ENCODE data around the gene ARMC6. TPM values are rescaled to one million over a fixed set of nuclear protein-coding genes. Genes with fewer than 3 reads are reported as not detected.

The ARMC6 gene
- total RNA-seq, 1 experiment from 2014 or later, result 51.4 TPM

DNA sequence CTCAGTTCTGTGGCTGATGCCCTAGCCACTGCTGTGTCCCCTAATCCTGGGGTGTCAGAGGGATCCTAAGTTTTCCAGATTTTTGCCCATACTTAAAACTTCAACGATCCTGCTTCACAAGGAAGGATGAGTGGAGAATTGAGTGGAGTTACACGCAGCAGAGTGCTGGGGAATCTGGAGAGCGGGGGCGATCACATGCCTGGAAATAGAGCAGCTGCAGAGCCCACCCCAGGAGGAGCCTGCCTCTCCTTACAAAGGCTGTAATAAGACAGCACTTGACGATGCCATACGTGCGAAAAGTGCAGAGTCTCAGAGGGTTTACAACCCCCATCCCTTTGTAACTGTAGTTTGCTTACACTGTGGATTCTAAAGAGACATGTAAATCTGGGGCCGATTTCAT, 40.7 kb upstream of the ARMC6 start:
- Histone ChIP-seq H3K27ac (ENCODE audit: low read length) (no peak overlapping the region), H3K4me1 (ENCODE audit: control insufficient read depth, insufficient read depth, low read length) (no peaks in the 10 kb centered on the region), H3K4me3 (ENCODE audit: low read depth in 2 of 2, low read length in 2 of 2) (no peak overlapping the region), H3K27me3 (ENCODE audit: control insufficient read depth, insufficient read depth, low read length) (no peaks in the 10 kb centered on the region), H3K9me3 (ENCODE audit: control insufficient read depth, insufficient read depth, low read depth, low read length) (no peaks in the 10 kb centered on the region), H3K36me3 (ENCODE audit: control insufficient read depth, insufficient read depth, low read length) (no peaks in the 10 kb centered on the region; the same call in none of the 2 replicates)
- ChIA-PET POLR2A (interaction anchor here (0.6 kb wide), 1 partner anchor 42 kb away, joined by 6 read pairs; no protein-coding TSS in a partner anchor), CTCF (no interaction called here)
- intact Hi-C loops (cut with micrococcal nuclease; ENCODE audit: unreplicated experiment), result no loop called here
- in situ Hi-C loops (cut with HindIII; ENCODE audit: low pct_unique_long_range_greater_than_20kb, low sequenced_read_pairs), result no loop called here
- no peak for ATAC-seq
- TSS peak; percentile 77 for BruUV-seq (replicated peaks)
- DNase-seq (ENCODE audit: low read depth, low spot score), result no peak
- TF ChIP-seq TCF7L2 (IDR thresholded peaks at IDR 0.05; ENCODE audit: low read depth, low read length) (no peak), REST (IDR thresholded peaks at IDR 0.05; ENCODE audit: insufficient read depth in 1 of 2, low read depth in 2 of 2, low read length in 1 of 2) (no peak), SIN3A (IDR thresholded peaks at IDR 0.05; ENCODE audit: borderline replicate concordance, insufficient read depth, low read depth, low read length) (no peak), POLR2AphosphoS5 (IDR thresholded peaks at IDR 0.05; ENCODE audit: low read depth, low read length) (no peak)
- TF ChIP-seq, protein P1, sequence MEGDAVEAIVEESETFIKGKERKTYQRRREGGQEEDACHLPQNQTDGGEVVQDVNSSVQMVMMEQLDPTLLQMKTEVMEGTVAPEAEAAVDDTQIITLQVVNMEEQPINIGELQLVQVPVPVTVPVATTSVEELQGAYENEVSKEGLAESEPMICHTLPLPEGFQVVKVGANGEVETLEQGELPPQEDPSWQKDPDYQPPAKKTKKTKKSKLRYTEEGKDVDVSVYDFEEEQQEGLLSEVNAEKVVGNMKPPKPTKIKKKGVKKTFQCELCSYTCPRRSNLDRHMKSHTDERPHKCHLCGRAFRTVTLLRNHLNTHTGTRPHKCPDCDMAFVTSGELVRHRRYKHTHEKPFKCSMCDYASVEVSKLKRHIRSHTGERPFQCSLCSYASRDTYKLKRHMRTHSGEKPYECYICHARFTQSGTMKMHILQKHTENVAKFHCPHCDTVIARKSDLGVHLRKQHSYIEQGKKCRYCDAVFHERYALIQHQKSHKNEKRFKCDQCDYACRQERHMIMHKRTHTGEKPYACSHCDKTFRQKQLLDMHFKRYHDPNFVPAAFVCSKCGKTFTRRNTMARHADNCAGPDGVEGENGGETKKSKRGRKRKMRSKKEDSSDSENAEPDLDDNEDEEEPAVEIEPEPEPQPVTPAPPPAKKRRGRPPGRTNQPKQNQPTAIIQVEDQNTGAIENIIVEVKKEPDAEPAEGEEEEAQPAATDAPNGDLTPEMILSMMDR (IDR thresholded peaks at IDR 0.05), result no peak

- no peak for DNase-seq (ENCODE audit: low read depth, low spot score)
- TF ChIP-seq SIN3A (IDR thresholded peaks at IDR 0.05; ENCODE audit: borderline replicate concordance, insufficient read depth, low read depth, low read length) (no peak), TCF7L2 (IDR thresholded peaks at IDR 0.05; ENCODE audit: low read depth, low read length) (no peak), REST (IDR thresholded peaks at IDR 0.05; ENCODE audit: insufficient read depth in 1 of 2, low read depth in 2 of 2, low read length in 1 of 2) (no peak), POLR2AphosphoS5 (IDR thresholded peaks at IDR 0.05; ENCODE audit: low read depth, low read length) (no peak)
- TF ChIP-seq, protein P1 (IDR thresholded peaks at IDR 0.05), result no peak
- Histone ChIP-seq H3K4me3 (ENCODE audit: low read depth in 2 of 2, low read length in 2 of 2) (no peak overlapping the region), H3K9me3 (ENCODE audit: control insufficient read depth, insufficient read depth, low read depth, low read length) (no peaks in the 10 kb centered on the region), H3K4me1 (ENCODE audit: control insufficient read depth, insufficient read depth, low read length) (no peaks in the 10 kb centered on the region), H3K27me3 (ENCODE audit: control insufficient read depth, insufficient read depth, low read length) (no peaks in the 10 kb centered on the region), H3K36me3 (ENCODE audit: control insufficient read depth, insufficient read depth, low read length) (no peaks in the 10 kb centered on the region; the same call in none of the 2 replicates), H3K27ac (ENCODE audit: low read length) (no peak overlapping the region)
- in situ Hi-C loops (cut with HindIII; ENCODE audit: low pct_unique_long_range_greater_than_20kb, low sequenced_read_pairs), result no loop called here
- ChIA-PET POLR2A (interaction anchor here (0.6 kb wide), 1 partner anchor 43 kb away, joined by 6 read pairs; no protein-coding TSS in a partner anchor), CTCF (no interaction called here)
- ATAC-seq, result no peak
- no TSS peak for BruUV-seq (replicated peaks)
- intact Hi-C loops (cut with micrococcal nuclease; ENCODE audit: unreplicated experiment), result no loop called here
Observed at GRCh38 chr19:18993115-18993514, 40.3 kb upstream of the ARMC6 start.
